ENCODE data around the gene MEX3D. TPM values are rescaled to one million over a fixed set of nuclear protein-coding genes. Genes with fewer than 3 reads are reported as not detected.

The MEX3D gene
- total and polyA plus RNA-seq, 9 donors = 23.8 to 40.3 (median 31.7) TPM

DNA sequence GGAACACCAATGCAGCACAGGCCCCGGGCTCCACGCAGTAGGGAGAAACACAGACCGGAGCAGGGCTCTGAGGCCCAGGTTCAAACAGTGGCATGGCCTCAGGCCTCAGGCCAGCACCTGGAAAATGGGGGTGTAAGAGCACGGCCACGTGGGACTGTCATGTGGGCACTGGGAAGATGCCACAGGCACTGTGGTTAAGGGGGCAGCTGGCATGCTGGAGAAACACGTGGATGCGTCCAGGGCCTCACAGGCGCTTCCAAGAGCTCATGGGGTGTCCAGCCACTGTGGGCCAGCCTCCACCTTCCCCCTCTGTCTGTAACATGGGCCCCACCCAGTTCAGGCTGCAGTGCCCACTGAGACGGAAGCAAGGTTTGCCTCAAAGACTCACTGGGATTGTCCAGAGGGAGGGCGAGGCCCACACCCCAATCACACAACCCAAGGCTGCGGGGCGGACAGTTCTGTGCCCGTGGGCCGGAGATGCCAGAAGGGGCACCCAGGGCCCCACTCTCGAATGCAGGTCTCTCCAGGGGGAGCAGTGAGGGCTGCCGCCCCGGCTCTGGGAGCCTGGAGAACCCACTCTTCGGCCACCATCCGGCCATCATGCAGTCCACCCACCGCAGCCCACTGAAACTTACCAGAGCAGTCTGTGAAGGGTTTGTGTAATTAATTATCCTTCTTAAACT, 30.8 kb upstream of the MEX3D start:
- H3K36me3 ChIP-seq (ENCODE audit: control insufficient read depth, insufficient read depth, low read length) = peaks cover 36% of the 10 kb centered on the region
- peaks cover 8% of the 10 kb centered on the region for H3K4me1 ChIP-seq (ENCODE audit: control insufficient read depth, insufficient read depth, low read length)
- WGBS (ENCODE audit: insufficient coverage) = 90% methylated on average over 7 of the region's 20 CpGs
- no peak overlapping the region for H3K27ac ChIP-seq (ENCODE audit: low read length)
- H3K27me3 ChIP-seq (ENCODE audit: control insufficient read depth, insufficient read depth, low read length) = no peaks in the 10 kb centered on the region
- no peak for DNase-seq
- no peaks in the 10 kb centered on the region for H3K9me3 ChIP-seq (replicated peaks; ENCODE audit: control insufficient read depth, low read depth, low read length)
- H3K4me3 ChIP-seq (ENCODE audit: low read length) = no peak overlapping the region

DNA sequence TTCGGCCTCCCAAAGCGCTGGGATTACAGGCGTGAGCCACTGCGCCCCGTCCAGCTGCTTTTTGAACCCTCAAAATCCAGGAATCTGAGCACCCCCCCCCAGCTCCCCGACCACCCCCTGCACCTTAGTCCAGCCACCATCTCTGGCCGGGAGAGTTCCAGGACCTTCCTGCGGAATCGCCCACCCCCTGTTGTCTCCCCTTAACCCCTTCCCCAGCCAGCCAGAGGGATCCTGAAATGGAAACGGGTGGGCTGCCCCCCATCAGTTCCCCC, 25.3 kb upstream of the MEX3D start:
- Histone ChIP-seq H3K4me1 (ENCODE audit: control insufficient read depth, insufficient read depth, low read length) (peaks cover 25% of the 10 kb centered on the region), H3K27me3 (ENCODE audit: control insufficient read depth, insufficient read depth, low read length) (no peaks in the 10 kb centered on the region), H3K27ac (ENCODE audit: low read length) (no peak overlapping the region), H3K36me3 (ENCODE audit: control insufficient read depth, insufficient read depth, low read length) (peaks cover 26% of the 10 kb centered on the region), H3K9me3 (replicated peaks; ENCODE audit: control insufficient read depth, low read depth, low read length) (no peaks in the 10 kb centered on the region), H3K4me3 (ENCODE audit: low read length) (peak overlapping the region; percentile 82)
- WGBS (ENCODE audit: insufficient coverage) = 34% methylated on average over 10 of the region's 10 CpGs
- DNase-seq = no peak

DNA sequence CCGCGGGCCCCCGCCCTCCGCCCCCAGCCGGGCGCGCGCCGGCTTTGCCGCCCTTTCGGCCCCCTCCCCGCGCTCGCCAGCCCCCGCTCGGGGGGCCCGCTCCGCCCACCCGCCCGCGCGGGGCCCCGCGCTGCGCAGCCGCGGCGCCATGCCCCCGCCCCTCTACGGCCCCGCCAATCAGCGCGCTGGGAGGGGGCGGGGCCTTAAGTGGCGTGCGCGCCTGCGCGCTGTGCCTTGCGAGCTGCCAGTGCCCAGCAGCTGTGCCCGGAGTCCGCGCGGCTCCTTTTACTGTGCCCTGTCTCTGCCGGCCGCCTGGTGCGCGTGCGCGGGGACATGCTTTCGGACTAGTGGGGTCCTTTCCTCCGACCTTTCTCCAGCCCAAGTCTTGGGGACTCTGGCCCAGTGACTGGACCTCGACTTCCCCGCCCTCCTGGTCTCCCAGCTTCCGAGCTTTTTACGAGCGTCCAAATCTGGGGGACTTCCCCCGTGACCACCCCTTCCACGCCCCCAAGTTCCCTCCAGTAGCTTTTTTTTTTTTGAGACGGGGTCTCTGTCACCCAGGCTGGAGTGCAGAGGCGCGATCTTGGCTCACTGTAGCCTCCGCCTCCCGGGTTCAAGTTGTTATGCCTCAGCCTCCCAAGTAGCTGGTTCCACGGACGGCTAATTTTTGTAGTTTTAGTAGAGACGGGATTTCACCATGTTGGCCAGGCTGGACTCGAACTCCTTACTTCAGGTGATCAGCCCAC, 24.8 kb upstream of the MEX3D start, which contains the start of gene MBD3:
MBD3 (minus strand) TSS at position 111 of the 746 bp plus-strand sequence. CDS start 234 bp downstream, outside the sequence.
- peak; percentile 96 for DNase-seq
- peaks cover 23% of the 10 kb centered on the region for H3K36me3 ChIP-seq (ENCODE audit: control insufficient read depth, insufficient read depth, low read length)
- H3K4me1 ChIP-seq (ENCODE audit: control insufficient read depth, insufficient read depth, low read length) = peaks cover 28% of the 10 kb centered on the region
- H3K4me3 ChIP-seq (ENCODE audit: low read length) = peak within 1 kb of the TSS; percentile 82
- H3K9me3 ChIP-seq (replicated peaks; ENCODE audit: control insufficient read depth, low read depth, low read length) = no peaks in the 10 kb centered on the region
- WGBS (ENCODE audit: insufficient coverage) = under 1% methylated on average over 48 of the region's 68 CpGs
- H3K27me3 ChIP-seq (ENCODE audit: control insufficient read depth, insufficient read depth, low read length) = no peaks in the 10 kb centered on the region
- peak within 1 kb of the TSS; percentile 95 for H3K27ac ChIP-seq (ENCODE audit: low read length)

DNA sequence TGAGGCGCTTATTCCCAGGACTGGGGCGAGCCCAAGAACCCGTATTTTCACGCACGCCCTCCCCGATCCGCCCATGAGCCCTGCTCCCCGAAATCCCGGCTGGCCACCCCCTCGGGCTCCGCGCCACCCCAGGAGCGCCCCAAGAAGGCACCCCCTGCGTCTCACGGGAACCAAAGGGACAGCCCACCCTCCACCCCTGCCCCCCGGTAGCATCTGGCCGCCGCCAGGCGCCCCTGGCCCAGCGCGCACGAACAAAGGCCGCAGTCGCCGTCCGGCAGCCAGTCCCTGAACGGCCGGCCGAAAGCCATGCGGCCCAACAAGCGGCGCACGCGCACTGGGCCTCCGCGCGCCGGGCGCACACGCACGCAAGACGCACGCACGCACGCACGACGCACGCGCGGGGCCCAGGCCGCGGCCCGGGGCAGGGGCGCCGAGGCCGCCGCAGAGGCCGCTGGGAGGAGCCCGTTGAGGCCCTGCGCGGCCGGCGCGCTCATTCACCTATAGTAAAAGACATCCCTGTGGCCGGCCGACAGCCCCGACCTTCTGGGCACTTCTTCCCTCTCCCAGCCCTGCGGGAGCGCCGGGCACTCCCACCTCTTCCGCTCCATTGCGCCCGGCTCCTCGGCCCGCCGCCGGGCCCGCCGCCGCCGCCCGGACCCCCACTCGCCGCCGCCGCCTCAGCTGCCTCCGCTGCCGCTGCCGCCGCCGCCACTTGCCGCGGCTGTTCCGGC, 24.1 kb upstream of the MEX3D start:
- Histone ChIP-seq H3K9me3 (replicated peaks; ENCODE audit: control insufficient read depth, low read depth, low read length) (no peaks in the 10 kb centered on the region), H3K27ac (ENCODE audit: low read length) (peak overlapping the region; percentile 95), H3K27me3 (ENCODE audit: control insufficient read depth, insufficient read depth, low read length) (no peaks in the 10 kb centered on the region), H3K4me3 (ENCODE audit: low read length) (peak overlapping the region; percentile 71), H3K4me1 (ENCODE audit: control insufficient read depth, insufficient read depth, low read length) (peaks cover 31% of the 10 kb centered on the region), H3K36me3 (ENCODE audit: control insufficient read depth, insufficient read depth, low read length) (peaks cover 16% of the 10 kb centered on the region)
- DNase-seq = peak; percentile 96
- under 1% methylated on average over 69 of the region's 94 CpGs for WGBS (ENCODE audit: insufficient coverage)

DNA sequence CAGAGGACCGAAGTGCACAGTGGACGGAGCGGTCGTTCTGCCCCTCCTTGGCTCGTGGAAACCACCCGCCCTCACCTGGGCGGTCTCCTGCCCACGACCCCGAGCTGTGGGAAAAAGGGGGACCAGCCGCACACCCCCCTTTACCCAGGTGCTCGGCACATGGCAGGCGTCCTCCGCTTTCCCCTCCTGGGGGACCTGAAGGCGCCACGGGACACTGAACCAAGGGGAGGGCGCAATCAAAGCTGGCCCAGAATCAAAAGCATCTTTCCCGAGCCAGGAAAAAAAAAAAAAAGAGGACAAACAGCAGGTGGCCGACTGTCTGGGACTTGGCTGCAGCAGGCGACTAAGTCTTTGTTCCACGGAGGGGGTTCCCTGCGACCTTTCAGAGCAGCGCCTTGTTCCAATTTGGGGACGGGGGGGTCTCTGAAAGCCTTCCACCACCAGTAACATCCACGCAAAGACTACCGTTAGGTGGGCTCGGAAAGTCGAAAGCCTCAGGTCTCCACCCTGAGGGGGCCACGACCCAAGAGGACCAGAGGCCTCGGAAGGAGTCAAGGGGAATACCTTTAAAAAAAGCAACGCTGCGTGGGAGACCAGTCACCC, 23.4 kb upstream of the MEX3D start:
- Histone ChIP-seq H3K27me3 (ENCODE audit: control insufficient read depth, insufficient read depth, low read length) (no peaks in the 10 kb centered on the region), H3K9me3 (replicated peaks; ENCODE audit: control insufficient read depth, low read depth, low read length) (no peaks in the 10 kb centered on the region), H3K4me1 (ENCODE audit: control insufficient read depth, insufficient read depth, low read length) (peaks cover 31% of the 10 kb centered on the region), H3K36me3 (ENCODE audit: control insufficient read depth, insufficient read depth, low read length) (peaks cover 13% of the 10 kb centered on the region), H3K4me3 (ENCODE audit: low read length) (peak overlapping the region; percentile 71), H3K27ac (ENCODE audit: low read length) (peak overlapping the region; percentile 87)
- 1% methylated on average over 16 of the region's 31 CpGs for WGBS (ENCODE audit: insufficient coverage)
- peak; percentile 57 for DNase-seq

DNA sequence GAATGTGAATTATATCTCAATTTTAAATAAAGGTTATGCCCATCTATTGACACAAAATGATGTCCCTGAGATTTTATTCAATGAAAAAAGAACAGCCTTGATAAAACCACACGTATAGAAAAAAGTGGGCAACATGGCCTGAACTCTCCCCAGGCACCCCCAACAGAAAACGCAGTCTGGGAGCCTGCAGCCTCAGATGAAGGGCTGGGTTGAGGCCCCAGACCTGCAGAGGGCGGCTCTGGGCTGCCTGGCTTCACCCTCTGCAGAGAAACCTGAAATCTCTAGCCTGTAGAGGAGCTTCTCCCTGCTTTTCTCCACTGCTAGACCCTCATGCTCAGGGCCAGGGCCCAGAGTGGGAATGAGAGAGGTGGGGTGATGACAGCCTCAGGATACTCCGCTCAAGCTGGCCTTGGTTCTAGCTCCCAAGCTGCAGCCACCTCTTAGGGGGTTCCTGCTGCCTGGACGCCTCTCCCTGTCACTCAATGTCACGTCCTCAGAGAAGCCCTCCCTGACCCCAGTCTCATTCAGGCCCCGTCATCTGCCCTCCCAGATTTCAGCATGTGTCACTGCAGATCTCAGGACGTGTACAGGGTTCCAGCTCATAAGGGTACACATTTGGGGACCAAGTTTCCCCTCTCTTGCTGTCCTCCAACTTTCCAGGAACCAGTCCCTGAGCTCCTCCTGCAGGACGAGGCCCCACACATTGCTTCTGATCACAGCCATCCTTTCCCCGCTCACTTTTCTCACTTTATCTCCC, 22.7 kb upstream of the MEX3D start:
- H3K36me3 ChIP-seq (ENCODE audit: control insufficient read depth, insufficient read depth, low read length) = peaks cover 13% of the 10 kb centered on the region
- no peaks in the 10 kb centered on the region for H3K9me3 ChIP-seq (replicated peaks; ENCODE audit: control insufficient read depth, low read depth, low read length)
- 14% methylated on average over 9 of the region's 10 CpGs for WGBS (ENCODE audit: insufficient coverage)
- H3K27me3 ChIP-seq (ENCODE audit: control insufficient read depth, insufficient read depth, low read length) = no peaks in the 10 kb centered on the region
- H3K27ac ChIP-seq (ENCODE audit: low read length) = peak overlapping the region; percentile 87
- H3K4me1 ChIP-seq (ENCODE audit: control insufficient read depth, insufficient read depth, low read length) = peaks cover 31% of the 10 kb centered on the region
- H3K4me3 ChIP-seq (ENCODE audit: low read length) = peak overlapping the region; percentile 71
- no peak for DNase-seq

DNA sequence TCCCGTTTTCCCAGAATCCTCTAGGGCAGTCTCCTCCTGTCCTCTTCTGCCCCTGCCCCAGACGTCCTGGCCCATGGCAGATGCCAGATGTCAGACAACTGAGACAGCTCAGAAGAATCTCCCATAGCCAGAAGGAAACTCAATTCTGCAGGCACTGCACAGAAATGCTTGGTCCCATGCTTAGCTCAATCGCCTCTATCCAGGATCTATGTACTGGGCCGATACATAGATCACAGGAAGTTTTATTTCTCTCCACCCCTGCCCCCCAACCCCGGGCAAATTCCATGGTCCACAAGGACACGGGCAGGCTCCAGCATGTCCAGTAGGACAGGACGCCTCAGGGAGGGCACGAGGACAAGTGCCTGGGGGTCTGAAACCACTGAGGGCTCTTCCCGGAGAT, 19.7 kb upstream of the MEX3D start:
- 73% methylated on average over 8 of the region's 9 CpGs for WGBS (ENCODE audit: insufficient coverage)
- DNase-seq = no peak
- H3K27ac ChIP-seq (ENCODE audit: low read length) = no peak overlapping the region
- peaks cover 21% of the 10 kb centered on the region for H3K4me1 ChIP-seq (ENCODE audit: control insufficient read depth, insufficient read depth, low read length)
- no peaks in the 10 kb centered on the region for H3K27me3 ChIP-seq (ENCODE audit: control insufficient read depth, insufficient read depth, low read length)
- H3K4me3 ChIP-seq (ENCODE audit: low read length) = no peak overlapping the region
- no peaks in the 10 kb centered on the region for H3K9me3 ChIP-seq (replicated peaks; ENCODE audit: control insufficient read depth, low read depth, low read length)
- peaks cover 31% of the 10 kb centered on the region for H3K36me3 ChIP-seq (ENCODE audit: control insufficient read depth, insufficient read depth, low read length)

DNA sequence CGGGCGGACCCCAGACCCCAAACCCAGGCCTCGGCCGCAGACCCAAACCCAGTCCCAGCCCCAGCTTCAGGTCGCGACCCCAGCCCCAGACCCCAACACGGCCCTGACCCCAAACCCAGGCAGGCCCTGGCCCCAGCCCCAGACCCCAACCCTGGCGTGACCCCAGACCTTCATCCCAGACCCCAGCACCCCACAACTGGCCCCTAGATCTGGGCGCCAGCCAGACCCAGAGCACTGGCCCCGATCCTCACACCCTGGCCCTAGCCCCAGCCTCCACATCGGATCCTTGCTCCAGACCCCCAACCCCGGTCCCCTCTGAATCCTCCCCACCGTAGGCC, 17.1 kb upstream of the MEX3D start:
- no peak overlapping the region for H3K27ac ChIP-seq (ENCODE audit: low read length)
- H3K4me1 ChIP-seq (ENCODE audit: control insufficient read depth, insufficient read depth, low read length) = peaks cover 8% of the 10 kb centered on the region
- H3K4me3 ChIP-seq (ENCODE audit: low read length) = no peak overlapping the region
- no peak for DNase-seq
- WGBS (ENCODE audit: insufficient coverage) = 84% methylated on average over 13 of the region's 13 CpGs
- H3K27me3 ChIP-seq (ENCODE audit: control insufficient read depth, insufficient read depth, low read length) = no peaks in the 10 kb centered on the region
- peaks cover 53% of the 10 kb centered on the region for H3K36me3 ChIP-seq (ENCODE audit: control insufficient read depth, insufficient read depth, low read length)
- H3K9me3 ChIP-seq (replicated peaks; ENCODE audit: control insufficient read depth, low read depth, low read length) = no peaks in the 10 kb centered on the region

DNA sequence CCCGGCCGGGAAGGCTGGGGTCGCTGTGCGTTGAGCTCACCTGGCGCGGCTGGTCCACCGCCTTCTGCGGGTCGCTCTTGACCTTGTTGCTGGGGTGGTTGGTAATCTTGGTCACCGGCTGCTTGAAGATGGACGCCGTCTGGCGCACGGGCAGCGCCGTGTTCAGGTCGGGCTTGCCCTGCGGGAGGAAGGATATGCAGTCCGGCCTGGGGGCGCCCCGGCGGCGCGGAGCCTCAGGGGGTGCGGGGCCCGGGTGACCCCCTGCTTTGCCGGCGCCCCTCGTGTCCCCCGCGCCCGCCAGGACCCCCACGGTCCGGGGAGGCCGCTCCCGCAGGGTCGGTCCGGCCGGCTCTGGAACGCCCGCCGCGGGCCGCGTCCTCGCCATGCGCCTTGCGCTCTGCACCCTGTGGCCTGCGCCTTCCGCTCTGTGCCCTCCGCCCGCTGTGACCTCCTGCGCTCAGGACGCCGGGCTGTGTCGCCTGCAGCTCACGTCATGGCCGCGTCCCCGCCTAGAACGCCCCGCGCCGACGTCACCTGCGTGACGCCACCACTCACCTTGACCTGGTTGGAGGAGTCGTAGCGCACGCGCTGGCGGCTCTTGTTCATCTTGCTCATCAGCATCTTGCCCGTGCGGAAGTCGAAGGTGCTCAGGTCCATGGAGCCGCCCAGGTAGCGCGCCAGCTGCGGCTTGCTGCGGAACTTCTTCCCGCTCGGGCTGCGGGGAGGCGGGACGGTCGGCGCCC, 16.5 kb upstream of the MEX3D start:
- no peak for DNase-seq
- H3K36me3 ChIP-seq (ENCODE audit: control insufficient read depth, insufficient read depth, low read length) = peaks cover 54% of the 10 kb centered on the region
- H3K4me1 ChIP-seq (ENCODE audit: control insufficient read depth, insufficient read depth, low read length) = peaks cover 6% of the 10 kb centered on the region
- H3K9me3 ChIP-seq (replicated peaks; ENCODE audit: control insufficient read depth, low read depth, low read length) = no peaks in the 10 kb centered on the region
- WGBS (ENCODE audit: insufficient coverage) = 77% methylated on average over 87 of the region's 87 CpGs
- no peak overlapping the region for H3K27ac ChIP-seq (ENCODE audit: low read length)
- no peak overlapping the region for H3K4me3 ChIP-seq (ENCODE audit: low read length)
- no peaks in the 10 kb centered on the region for H3K27me3 ChIP-seq (ENCODE audit: control insufficient read depth, insufficient read depth, low read length)
